K562 (cell line): Measurements from ENCODE around the gene UFC1. TPM values are rescaled to one million over a fixed set of nuclear protein-coding genes. Genes with fewer than 3 reads are reported as not detected.

Experiments
- BRD4 ChIP-seq: fragments of 200-600 bp; sonication (generic); IDR thresholded peaks from 2 replicates; pipeline ENCODE4 v1.6.1; 2017; ENCODE audit warnings: inconsistent platforms
- GABPB2 ChIP-seq: fragments of 250-450 bp; sonication (Bioruptor Pico); conservative IDR thresholded peaks from 2 replicates; pipeline ENCODE4 v1.5.1; 2021; ENCODE audit warnings: mild to moderate bottlenecking
- POLR3G ChIP-seq: IDR thresholded peaks from 2 replicates; pipeline ENCODE4 v1.6.1; 2011; ENCODE audit not compliant: insufficient read length, insufficient replicate concordance; ENCODE audit errors: extremely low read depth
- SRSF7 ChIP-seq: fragments of 200-400 bp; formaldehyde crosslinking; optimal IDR thresholded peaks from 2 replicates; pipeline ENCODE3; 2017; ENCODE audit warnings: mild to moderate bottlenecking, low read depth, low read length
- ZBTB26 ChIP-seq: fragments of 450-650 bp; formaldehyde crosslinking; IDR thresholded peaks from 2 replicates; pipeline ENCODE4 v1.4.0; 2022; ENCODE audit warnings: missing genetic modification characterization
- ZBTB43 ChIP-seq: sonication (generic); formaldehyde crosslinking; IDR thresholded peaks from 2 replicates; pipeline ENCODE4 v1.8.0; 2023; ENCODE audit warnings: mild to moderate bottlenecking, missing genetic modification reagents
- ZNF280A ChIP-seq: fragments of 450-650 bp; IDR thresholded peaks from 2 replicates; pipeline ENCODE4 v1.6.1; 2018; ENCODE audit warnings: mild to moderate bottlenecking, low read depth; ENCODE audit not compliant: partially characterized antibody
- ZNF347 ChIP-seq: fragments of 450-650 bp; formaldehyde crosslinking; IDR thresholded peaks from 2 replicates; pipeline ENCODE4 v1.4.0; 2020; ENCODE audit warnings: low read depth, mild to moderate bottlenecking, moderate library complexity
- ZNF384 ChIP-seq: IDR thresholded peaks from 2 replicates; pipeline ENCODE4 v1.6.1; 2012; ENCODE audit warnings: low read depth, low read length, improper control_type of control experiment
- ZNF395 ChIP-seq: fragments of 200-800 bp; sonication (Bioruptor generic); IDR thresholded peaks from 2 replicates; pipeline ENCODE4 v1.6.1; 2017; ENCODE audit warnings: missing genetic modification characterization, missing compliant biosample characterization
- ZNF511 ChIP-seq: sonication (generic); formaldehyde crosslinking; IDR thresholded peaks from 2 replicates; pipeline ENCODE4 v1.8.0; 2022; ENCODE audit warnings: mild to moderate bottlenecking, missing genetic modification reagents
- ZNF77 ChIP-seq: fragments of 250-450 bp; sonication (Bioruptor Pico); IDR thresholded peaks from 2 replicates; pipeline ENCODE4 v1.5.0; 2020
- polyA plus RNA-seq, 8 experiments: library from polyadenylated mRNA; depleted of rRNA in 4 of 8; stranded (reverse) in 5 of 8; unstranded in 3 of 8; fragments of >200 nt; fragmentation: Nextera tagmentation in 2 of 8; fragmentation: Illumina TruSeq in 1 of 8; extraction: Ambion mirVana in 2 of 8; extraction: Trizol in 1 of 8; gene quantifications; 2 replicates each; pipeline versions ENCODE4 v1.2.1 to v1.2.3, GENCODE V29; 2011 to 2014; ENCODE audit warnings: inconsistent platforms in 1 of 8, missing spikeins in 1 of 8
- total RNA-seq, 7 experiments: library from RNA; depleted of rRNA in 6 of 7; stranded (reverse); fragments of >200 nt in 6 of 7; fragmentation: Illumina TruSeq in 2 of 7; extraction: Trizol in 2 of 7; gene quantifications; 2 replicates each; pipeline versions ENCODE4 v1.2.1 to v1.2.3, GENCODE V29; 2011 to 2021; ENCODE audit warnings: low replicate concordance in 1 of 7

Gene UFC1
- total and polyA plus RNA-seq, 9 of the 15 experiments (the other 6 are each of a cell fraction or from before 2014, with no cell fraction given), result 92.8 to 220 (median 161) TPM

- TF ChIP-seq ZBTB43 (CRISPR knock-in tag) (no peak; the same call in 1 of the 2 replicates), POLR3G (no peak), ZBTB26 (CRISPR knock-in tag) (no peak), ZNF395 (CRISPR knock-in tag) (0 out of 2 replicates have a peak, but pooled peaks have one; percentile 4), ZNF511 (CRISPR knock-in tag) (peak; percentile 14; the same call in 1 of the 2 replicates), ZNF384 (no peak), ZNF347 (CRISPR knock-in tag) (no peak), ZNF280A (no peak), ZNF77 (CRISPR knock-in tag) (no peak), SRSF7 (no peak), GABPB2 (CRISPR knock-in tag) (no peak), BRD4 (no peak)
These were observed 13.1 kb downstream of the UFC1 start (continued) for GRCh38 chr1:161166669-161167548.
